HEK293 (cell line): ENCODE measurements around the gene SKA2.

ENCODE experiments used
- CTCF ChIA-PET: fragments of 350-600 bp; formaldehyde crosslinking; extraction: SDS; loops from one replicate; lab custom pipeline; 2021; ENCODE audit warnings: antibody characterized with exemption; lab: Yijun Ruan, JAX
- POLR2A ChIA-PET: fragments of 300-600 bp; formaldehyde crosslinking; extraction: SDS; loops from one replicate; lab custom pipeline; 2020; ENCODE audit warnings: antibody characterized with exemption, inconsistent platforms; lab: Yijun Ruan, JAX
- H3K27ac ChIP-seq: fragments of 200-500 bp; sonication (Bioruptor generic); 2 replicates; pipeline ENCODE4 v1.5.1; 2014; ENCODE audit warnings: low read depth, low read length, control low read depth, inconsistent platforms; ENCODE audit errors: extremely low read depth
- H3K36me3 ChIP-seq, 2 experiments: fragments of 200-500 bp in 1 of 2; sonication (Bioruptor generic) in 1 of 2; 1 replicate in 1 of 2; 2 replicates in 1 of 2; pipeline ENCODE4 v1.5.1; 2014 to 2017; ENCODE audit warnings: inconsistent platforms in 2 of 2, low read length in 2 of 2; ENCODE audit not compliant: control insufficient read depth in 2 of 2, insufficient read depth in 1 of 2
- H3K4me1 ChIP-seq: fragments of 200-500 bp; sonication (Bioruptor generic); 2 replicates; pipeline ENCODE4 v1.5.1; 2014; ENCODE audit warnings: mild to moderate bottlenecking, low read length, inconsistent platforms; ENCODE audit not compliant: control insufficient read depth, insufficient read depth
- H3K4me3 ChIP-seq: 2 replicates; pipeline ENCODE4 v1.5.1; 2011; ENCODE audit warnings: low read depth, mild to moderate bottlenecking, control low read depth, low read length, moderate library complexity
- H3K9me3 ChIP-seq: fragments of 200-500 bp; sonication (Bioruptor generic); 2 replicates; pipeline ENCODE4 v1.5.1; 2014; ENCODE audit warnings: low read depth, low read length, inconsistent platforms; ENCODE audit not compliant: control insufficient read depth, insufficient read depth
- OVOL3 ChIP-seq: fragments of 450-650 bp; formaldehyde crosslinking; IDR thresholded peaks from 2 replicates; pipeline ENCODE4 v1.5.1; 2016; ENCODE audit warnings: missing biosample characterization, missing genetic modification characterization
- ZFP37 ChIP-seq: fragments of 450-650 bp; formaldehyde crosslinking; IDR thresholded peaks from 2 replicates; pipeline ENCODE4 v1.5.1; 2016; ENCODE audit warnings: missing biosample characterization, missing genetic modification characterization
- ZNF121 ChIP-seq: fragments of 450-650 bp; formaldehyde crosslinking; IDR thresholded peaks from 2 replicates; pipeline ENCODE4 v1.5.1; 2016; ENCODE audit warnings: missing biosample characterization, missing genetic modification characterization
- ZNF324 ChIP-seq: fragments of 450-650 bp; formaldehyde crosslinking; IDR thresholded peaks from 2 replicates; pipeline ENCODE4 v1.5.1; 2016; ENCODE audit warnings: missing biosample characterization, missing genetic modification characterization
- ZNF350 ChIP-seq: fragments of 450-650 bp; formaldehyde crosslinking; IDR thresholded peaks from 2 replicates; pipeline ENCODE4 v1.5.0; 2017; ENCODE audit warnings: missing biosample characterization, mild to moderate bottlenecking, missing genetic modification characterization
- ZNF585B ChIP-seq: fragments of 450-650 bp; formaldehyde crosslinking; IDR thresholded peaks from 2 replicates; pipeline ENCODE4 v1.5.1; 2016; ENCODE audit warnings: missing biosample characterization, missing genetic modification characterization
- ZNF629 ChIP-seq: fragments of 450-650 bp; formaldehyde crosslinking; IDR thresholded peaks from 2 replicates; pipeline ENCODE4 v1.5.1; 2017; ENCODE audit warnings: missing biosample characterization, missing genetic modification characterization
- ZNF660 ChIP-seq: fragments of 450-650 bp; IDR thresholded peaks from 2 replicates; pipeline ENCODE4 v1.5.1; 2018; ENCODE audit warnings: missing biosample characterization, mild to moderate bottlenecking, missing genetic modification characterization
- ZNF707 ChIP-seq: fragments of 450-650 bp; formaldehyde crosslinking; IDR thresholded peaks from 2 replicates; pipeline ENCODE4 v1.5.1; 2016; ENCODE audit warnings: missing biosample characterization, missing genetic modification characterization
- ZNF792 ChIP-seq: fragments of 450-650 bp; formaldehyde crosslinking; IDR thresholded peaks from 2 replicates; pipeline ENCODE4 v1.5.1; 2016; ENCODE audit warnings: missing biosample characterization, missing genetic modification characterization
- TF ChIP-seq, protein P1 (sequence below): fragments of 450-650 bp; formaldehyde crosslinking; IDR thresholded peaks from 2 replicates; pipeline ENCODE4 v1.5.1; 2016; ENCODE audit warnings: missing biosample characterization, missing genetic modification characterization
- TF ChIP-seq, protein P2 (sequence below): fragments of 450-650 bp; formaldehyde crosslinking; IDR thresholded peaks from 2 replicates; pipeline ENCODE4 v1.5.1; 2016; ENCODE audit warnings: missing biosample characterization, missing genetic modification characterization
- TF ChIP-seq, protein P3 (sequence below): fragments of 450-650 bp; formaldehyde crosslinking; optimal IDR thresholded peaks from 2 replicates; pipeline ENCODE3; 2016; ENCODE audit warnings: missing biosample characterization, mild to moderate bottlenecking, missing genetic modification characterization
- TF ChIP-seq, protein P4 (sequence below): fragments of 450-650 bp; formaldehyde crosslinking; IDR thresholded peaks from 2 replicates; pipeline ENCODE4 v1.5.1; 2016; ENCODE audit warnings: missing biosample characterization, missing genetic modification characterization
- TF ChIP-seq, protein P5 (sequence below): fragments of 450-650 bp; formaldehyde crosslinking; IDR thresholded peaks from 2 replicates; pipeline ENCODE4 v1.5.1; 2016; ENCODE audit warnings: missing biosample characterization, missing genetic modification characterization, low read depth
- TF ChIP-seq, protein P6 (sequence below): fragments of 450-650 bp; formaldehyde crosslinking; IDR thresholded peaks from 2 replicates; pipeline ENCODE4 v1.5.1; 2016; ENCODE audit warnings: missing biosample characterization, missing genetic modification characterization
- TF ChIP-seq, protein P7 (sequence below): fragments of 450-650 bp; formaldehyde crosslinking; IDR thresholded peaks from 2 replicates; pipeline ENCODE4 v1.5.1; 2016; ENCODE audit warnings: missing biosample characterization, missing genetic modification characterization
- TF ChIP-seq, protein P8 (sequence below): fragments of 450-650 bp; formaldehyde crosslinking; IDR thresholded peaks from 2 replicates; pipeline ENCODE4 v1.5.1; 2016; ENCODE audit warnings: missing biosample characterization, missing genetic modification characterization, borderline replicate concordance

Gene SKA2

DNA sequence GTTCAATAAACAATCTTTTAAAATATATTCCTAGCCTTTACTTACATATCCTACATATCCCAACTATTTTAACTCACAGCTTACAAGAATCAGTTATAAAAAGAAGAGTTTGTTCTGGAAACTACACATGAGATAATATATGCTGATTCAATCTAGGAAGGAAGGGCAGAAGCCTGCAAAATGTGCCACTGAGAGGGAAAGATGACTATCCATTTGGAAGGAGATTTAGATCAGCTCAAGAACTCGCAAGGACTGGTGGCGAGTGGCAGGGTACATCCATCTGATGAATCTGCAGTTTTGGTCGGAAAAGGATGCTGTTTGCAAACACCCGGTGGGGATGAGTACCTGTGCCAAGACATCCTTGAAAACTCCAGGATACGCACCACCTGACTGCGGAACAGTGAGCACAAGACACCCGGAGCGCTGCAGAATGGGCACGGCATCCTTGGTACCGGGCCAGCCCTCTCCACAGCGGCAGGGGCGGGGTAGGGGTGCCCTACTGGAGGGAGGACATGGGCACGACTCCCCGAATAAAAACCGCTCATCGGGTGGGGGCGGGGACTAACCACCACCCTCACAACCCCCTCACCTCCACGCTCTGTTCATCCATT lies 49.0 kb downstream of the SKA2 start (continued):
- TF ChIP-seq, protein P1, sequence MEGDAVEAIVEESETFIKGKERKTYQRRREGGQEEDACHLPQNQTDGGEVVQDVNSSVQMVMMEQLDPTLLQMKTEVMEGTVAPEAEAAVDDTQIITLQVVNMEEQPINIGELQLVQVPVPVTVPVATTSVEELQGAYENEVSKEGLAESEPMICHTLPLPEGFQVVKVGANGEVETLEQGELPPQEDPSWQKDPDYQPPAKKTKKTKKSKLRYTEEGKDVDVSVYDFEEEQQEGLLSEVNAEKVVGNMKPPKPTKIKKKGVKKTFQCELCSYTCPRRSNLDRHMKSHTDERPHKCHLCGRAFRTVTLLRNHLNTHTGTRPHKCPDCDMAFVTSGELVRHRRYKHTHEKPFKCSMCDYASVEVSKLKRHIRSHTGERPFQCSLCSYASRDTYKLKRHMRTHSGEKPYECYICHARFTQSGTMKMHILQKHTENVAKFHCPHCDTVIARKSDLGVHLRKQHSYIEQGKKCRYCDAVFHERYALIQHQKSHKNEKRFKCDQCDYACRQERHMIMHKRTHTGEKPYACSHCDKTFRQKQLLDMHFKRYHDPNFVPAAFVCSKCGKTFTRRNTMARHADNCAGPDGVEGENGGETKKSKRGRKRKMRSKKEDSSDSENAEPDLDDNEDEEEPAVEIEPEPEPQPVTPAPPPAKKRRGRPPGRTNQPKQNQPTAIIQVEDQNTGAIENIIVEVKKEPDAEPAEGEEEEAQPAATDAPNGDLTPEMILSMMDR (tag by site-specific recombination) = no peak
- TF ChIP-seq ZNF629 = no peak
- TF ChIP-seq ZFP37 (tag by site-specific recombination) = no peak
- no peak for TF ChIP-seq ZNF585B
- TF ChIP-seq, protein P2, sequence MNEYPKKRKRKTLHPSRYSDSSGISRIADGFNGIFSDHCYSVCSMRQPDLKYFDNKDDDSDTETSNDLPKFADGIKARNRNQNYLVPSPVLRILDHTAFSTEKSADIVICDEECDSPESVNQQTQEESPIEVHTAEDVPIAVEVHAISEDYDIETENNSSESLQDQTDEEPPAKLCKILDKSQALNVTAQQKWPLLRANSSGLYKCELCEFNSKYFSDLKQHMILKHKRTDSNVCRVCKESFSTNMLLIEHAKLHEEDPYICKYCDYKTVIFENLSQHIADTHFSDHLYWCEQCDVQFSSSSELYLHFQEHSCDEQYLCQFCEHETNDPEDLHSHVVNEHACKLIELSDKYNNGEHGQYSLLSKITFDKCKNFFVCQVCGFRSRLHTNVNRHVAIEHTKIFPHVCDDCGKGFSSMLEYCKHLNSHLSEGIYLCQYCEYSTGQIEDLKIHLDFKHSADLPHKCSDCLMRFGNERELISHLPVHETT (tag by site-specific recombination) = no peak

DNA sequence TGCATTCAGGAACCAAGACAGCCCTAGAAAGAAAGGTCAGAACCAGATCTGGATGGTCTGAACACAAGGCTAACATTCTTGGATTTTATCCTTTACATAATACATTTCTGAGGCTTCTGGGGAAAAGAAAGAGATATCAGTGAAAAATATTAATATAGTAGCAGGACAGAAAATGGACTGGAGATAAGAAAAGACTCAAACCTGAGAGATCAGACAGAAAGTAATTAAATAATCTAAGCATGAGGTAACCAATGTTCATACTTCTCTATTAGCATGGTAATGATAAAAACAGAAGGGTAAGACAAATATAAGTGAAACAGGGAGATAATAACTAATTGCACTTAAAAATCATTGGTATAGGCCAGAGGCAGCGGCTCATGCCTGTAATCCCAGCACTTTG lies 53.8 kb downstream of the SKA2 start:
- peaks cover 26 to 47% of the 10 kb centered on the region in 2 experiments for H3K36me3 ChIP-seq

More for the DNA sequence above, 53.8 kb downstream of the SKA2 start:
- H3K4me3 ChIP-seq = no peak overlapping the region
- ChIA-PET POLR2A (no interaction called here), CTCF (no interaction called here)
- no peak overlapping the region for H3K27ac ChIP-seq
- no peaks in the 10 kb centered on the region for H3K9me3 ChIP-seq
- TF ChIP-seq ZNF792 (tag by site-specific recombination) (no peak), ZNF121 (tag by site-specific recombination) (no peak), ZNF629 (no peak), ZNF707 (tag by site-specific recombination) (no peak), ZNF660 (tag by site-specific recombination) (no peak), ZNF350 (tag by site-specific recombination) (no peak), ZNF324 (no peak), OVOL3 (tag by site-specific recombination) (no peak)
- TF ChIP-seq, protein P3, sequence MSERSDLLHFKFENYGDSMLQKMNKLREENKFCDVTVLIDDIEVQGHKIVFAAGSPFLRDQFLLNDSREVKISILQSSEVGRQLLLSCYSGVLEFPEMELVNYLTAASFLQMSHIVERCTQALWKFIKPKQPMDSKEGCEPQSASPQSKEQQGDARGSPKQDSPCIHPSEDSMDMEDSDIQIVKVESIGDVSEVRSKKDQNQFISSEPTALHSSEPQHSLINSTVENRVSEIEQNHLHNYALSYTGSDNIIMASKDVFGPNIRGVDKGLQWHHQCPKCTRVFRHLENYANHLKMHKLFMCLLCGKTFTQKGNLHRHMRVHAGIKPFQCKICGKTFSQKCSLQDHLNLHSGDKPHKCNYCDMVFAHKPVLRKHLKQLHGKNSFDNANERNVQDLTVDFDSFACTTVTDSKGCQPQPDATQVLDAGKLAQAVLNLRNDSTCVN = no peak
- TF ChIP-seq, protein P4, sequence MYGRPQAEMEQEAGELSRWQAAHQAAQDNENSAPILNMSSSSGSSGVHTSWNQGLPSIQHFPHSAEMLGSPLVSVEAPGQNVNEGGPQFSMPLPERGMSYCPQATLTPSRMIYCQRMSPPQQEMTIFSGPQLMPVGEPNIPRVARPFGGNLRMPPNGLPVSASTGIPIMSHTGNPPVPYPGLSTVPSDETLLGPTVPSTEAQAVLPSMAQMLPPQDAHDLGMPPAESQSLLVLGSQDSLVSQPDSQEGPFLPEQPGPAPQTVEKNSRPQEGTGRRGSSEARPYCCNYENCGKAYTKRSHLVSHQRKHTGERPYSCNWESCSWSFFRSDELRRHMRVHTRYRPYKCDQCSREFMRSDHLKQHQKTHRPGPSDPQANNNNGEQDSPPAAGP (tag by site-specific recombination) = no peak
- TF ChIP-seq, protein P5, sequence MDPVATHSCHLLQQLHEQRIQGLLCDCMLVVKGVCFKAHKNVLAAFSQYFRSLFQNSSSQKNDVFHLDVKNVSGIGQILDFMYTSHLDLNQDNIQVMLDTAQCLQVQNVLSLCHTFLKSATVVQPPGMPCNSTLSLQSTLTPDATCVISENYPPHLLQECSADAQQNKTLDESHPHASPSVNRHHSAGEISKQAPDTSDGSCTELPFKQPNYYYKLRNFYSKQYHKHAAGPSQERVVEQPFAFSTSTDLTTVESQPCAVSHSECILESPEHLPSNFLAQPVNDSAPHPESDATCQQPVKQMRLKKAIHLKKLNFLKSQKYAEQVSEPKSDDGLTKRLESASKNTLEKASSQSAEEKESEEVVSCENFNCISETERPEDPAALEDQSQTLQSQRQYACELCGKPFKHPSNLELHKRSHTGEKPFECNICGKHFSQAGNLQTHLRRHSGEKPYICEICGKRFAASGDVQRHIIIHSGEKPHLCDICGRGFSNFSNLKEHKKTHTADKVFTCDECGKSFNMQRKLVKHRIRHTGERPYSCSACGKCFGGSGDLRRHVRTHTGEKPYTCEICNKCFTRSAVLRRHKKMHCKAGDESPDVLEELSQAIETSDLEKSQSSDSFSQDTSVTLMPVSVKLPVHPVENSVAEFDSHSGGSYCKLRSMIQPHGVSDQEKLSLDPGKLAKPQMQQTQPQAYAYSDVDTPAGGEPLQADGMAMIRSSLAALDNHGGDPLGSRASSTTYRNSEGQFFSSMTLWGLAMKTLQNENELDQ = no peak
- TF ChIP-seq, protein P6, sequence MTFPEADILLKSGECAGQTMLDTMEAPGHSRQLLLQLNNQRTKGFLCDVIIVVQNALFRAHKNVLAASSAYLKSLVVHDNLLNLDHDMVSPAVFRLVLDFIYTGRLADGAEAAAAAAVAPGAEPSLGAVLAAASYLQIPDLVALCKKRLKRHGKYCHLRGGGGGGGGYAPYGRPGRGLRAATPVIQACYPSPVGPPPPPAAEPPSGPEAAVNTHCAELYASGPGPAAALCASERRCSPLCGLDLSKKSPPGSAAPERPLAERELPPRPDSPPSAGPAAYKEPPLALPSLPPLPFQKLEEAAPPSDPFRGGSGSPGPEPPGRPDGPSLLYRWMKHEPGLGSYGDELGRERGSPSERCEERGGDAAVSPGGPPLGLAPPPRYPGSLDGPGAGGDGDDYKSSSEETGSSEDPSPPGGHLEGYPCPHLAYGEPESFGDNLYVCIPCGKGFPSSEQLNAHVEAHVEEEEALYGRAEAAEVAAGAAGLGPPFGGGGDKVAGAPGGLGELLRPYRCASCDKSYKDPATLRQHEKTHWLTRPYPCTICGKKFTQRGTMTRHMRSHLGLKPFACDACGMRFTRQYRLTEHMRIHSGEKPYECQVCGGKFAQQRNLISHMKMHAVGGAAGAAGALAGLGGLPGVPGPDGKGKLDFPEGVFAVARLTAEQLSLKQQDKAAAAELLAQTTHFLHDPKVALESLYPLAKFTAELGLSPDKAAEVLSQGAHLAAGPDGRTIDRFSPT (tag by site-specific recombination) = no peak
- TF ChIP-seq, protein P7, sequence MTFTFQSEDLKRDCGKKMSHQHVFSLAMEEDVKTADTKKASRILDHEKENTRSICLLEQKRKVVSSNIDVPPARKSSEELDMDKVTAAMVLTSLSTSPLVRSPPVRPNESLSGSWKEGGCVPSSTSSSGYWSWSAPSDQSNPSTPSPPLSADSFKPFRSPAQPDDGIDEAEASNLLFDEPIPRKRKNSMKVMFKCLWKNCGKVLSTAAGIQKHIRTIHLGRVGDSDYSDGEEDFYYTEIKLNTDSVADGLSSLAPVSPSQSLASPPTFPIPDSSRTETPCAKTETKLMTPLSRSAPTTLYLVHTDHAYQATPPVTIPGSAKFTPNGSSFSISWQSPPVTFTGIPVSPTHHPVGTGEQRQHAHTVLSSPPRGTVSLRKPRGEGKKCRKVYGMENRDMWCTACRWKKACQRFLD (tag by site-specific recombination) = no peak
- TF ChIP-seq, protein P8, sequence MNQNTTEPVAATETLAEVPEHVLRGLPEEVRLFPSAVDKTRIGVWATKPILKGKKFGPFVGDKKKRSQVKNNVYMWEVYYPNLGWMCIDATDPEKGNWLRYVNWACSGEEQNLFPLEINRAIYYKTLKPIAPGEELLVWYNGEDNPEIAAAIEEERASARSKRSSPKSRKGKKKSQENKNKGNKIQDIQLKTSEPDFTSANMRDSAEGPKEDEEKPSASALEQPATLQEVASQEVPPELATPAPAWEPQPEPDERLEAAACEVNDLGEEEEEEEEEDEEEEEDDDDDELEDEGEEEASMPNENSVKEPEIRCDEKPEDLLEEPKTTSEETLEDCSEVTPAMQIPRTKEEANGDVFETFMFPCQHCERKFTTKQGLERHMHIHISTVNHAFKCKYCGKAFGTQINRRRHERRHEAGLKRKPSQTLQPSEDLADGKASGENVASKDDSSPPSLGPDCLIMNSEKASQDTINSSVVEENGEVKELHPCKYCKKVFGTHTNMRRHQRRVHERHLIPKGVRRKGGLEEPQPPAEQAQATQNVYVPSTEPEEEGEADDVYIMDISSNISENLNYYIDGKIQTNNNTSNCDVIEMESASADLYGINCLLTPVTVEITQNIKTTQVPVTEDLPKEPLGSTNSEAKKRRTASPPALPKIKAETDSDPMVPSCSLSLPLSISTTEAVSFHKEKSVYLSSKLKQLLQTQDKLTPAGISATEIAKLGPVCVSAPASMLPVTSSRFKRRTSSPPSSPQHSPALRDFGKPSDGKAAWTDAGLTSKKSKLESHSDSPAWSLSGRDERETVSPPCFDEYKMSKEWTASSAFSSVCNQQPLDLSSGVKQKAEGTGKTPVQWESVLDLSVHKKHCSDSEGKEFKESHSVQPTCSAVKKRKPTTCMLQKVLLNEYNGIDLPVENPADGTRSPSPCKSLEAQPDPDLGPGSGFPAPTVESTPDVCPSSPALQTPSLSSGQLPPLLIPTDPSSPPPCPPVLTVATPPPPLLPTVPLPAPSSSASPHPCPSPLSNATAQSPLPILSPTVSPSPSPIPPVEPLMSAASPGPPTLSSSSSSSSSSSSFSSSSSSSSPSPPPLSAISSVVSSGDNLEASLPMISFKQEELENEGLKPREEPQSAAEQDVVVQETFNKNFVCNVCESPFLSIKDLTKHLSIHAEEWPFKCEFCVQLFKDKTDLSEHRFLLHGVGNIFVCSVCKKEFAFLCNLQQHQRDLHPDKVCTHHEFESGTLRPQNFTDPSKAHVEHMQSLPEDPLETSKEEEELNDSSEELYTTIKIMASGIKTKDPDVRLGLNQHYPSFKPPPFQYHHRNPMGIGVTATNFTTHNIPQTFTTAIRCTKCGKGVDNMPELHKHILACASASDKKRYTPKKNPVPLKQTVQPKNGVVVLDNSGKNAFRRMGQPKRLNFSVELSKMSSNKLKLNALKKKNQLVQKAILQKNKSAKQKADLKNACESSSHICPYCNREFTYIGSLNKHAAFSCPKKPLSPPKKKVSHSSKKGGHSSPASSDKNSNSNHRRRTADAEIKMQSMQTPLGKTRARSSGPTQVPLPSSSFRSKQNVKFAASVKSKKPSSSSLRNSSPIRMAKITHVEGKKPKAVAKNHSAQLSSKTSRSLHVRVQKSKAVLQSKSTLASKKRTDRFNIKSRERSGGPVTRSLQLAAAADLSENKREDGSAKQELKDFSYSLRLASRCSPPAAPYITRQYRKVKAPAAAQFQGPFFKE = no peak
- H3K4me1 ChIP-seq = no peaks in the 10 kb centered on the region
